K562 (cell line): ENCODE data around the gene CCDC87. TPM values are rescaled to one million over a fixed set of nuclear protein-coding genes. Genes with fewer than 3 reads are reported as not detected.
A peak's percentile ranks its signal among the peaks of the same experiment; 100 is the strongest.

Source experiments
- EZH2 ChIP-seq: IDR thresholded peaks from 2 replicates; pipeline ENCODE4 v1.6.1; 2012; ENCODE audit warnings: low read depth, mild to moderate bottlenecking, inconsistent platforms, low read length, borderline replicate concordance
- MAFF ChIP-seq: IDR thresholded peaks from 2 replicates; pipeline ENCODE4 v1.6.1; 2012; ENCODE audit warnings: low read length, improper control_type of control experiment
- NBN ChIP-seq: fragments of 450-650 bp; IDR thresholded peaks from 2 replicates; pipeline ENCODE4 v1.6.1; 2016; ENCODE audit warnings: low read depth, mild to moderate bottlenecking
- NFATC3 ChIP-seq: fragments of 450-650 bp; IDR thresholded peaks from 2 replicates; pipeline ENCODE4 v1.6.1; 2017; ENCODE audit warnings: mild to moderate bottlenecking
- NR2C1 ChIP-seq, 2 experiments: fragments of 450-650 bp; IDR thresholded peaks; 2 replicates each; pipeline ENCODE4 v1.6.1; 2017; ENCODE audit warnings: mild to moderate bottlenecking in 2 of 2, antibody characterized with exemption in 1 of 2, inconsistent platforms in 1 of 2, missing compliant biosample characterization in 1 of 2, missing genetic modification characterization in 1 of 2
- POLR2H ChIP-seq: IDR thresholded peaks from 2 replicates; pipeline ENCODE4 v1.6.1; 2016; ENCODE audit warnings: missing genetic modification characterization, low read depth, mild to moderate bottlenecking, control low read depth, missing compliant biosample characterization, moderate library complexity
- PTRF ChIP-seq: fragments of 450-650 bp; IDR thresholded peaks from 2 replicates; pipeline ENCODE4 v1.6.1; 2016; ENCODE audit warnings: mild to moderate bottlenecking, missing genetic modification characterization, missing compliant biosample characterization
- RBM39 ChIP-seq: fragments of 200-400 bp; formaldehyde crosslinking; optimal IDR thresholded peaks from 2 replicates; pipeline ENCODE3; 2018; ENCODE audit warnings: low read depth, low read length
- RUNX1 ChIP-seq: sonication (generic); IDR thresholded peaks from 2 replicates; pipeline ENCODE4 v1.6.1; 2016; ENCODE audit warnings: antibody characterized with exemption, low read depth
- TAL1 ChIP-seq: fragments of 450-650 bp; IDR thresholded peaks from 2 replicates; pipeline ENCODE4 v1.6.1; 2016; ENCODE audit warnings: mild to moderate bottlenecking
- ZNF224 ChIP-seq: sonication (generic); formaldehyde crosslinking; IDR thresholded peaks from 2 replicates; pipeline ENCODE4 v1.8.0; 2022; ENCODE audit warnings: mild to moderate bottlenecking, missing genetic modification reagents
- ZNF274 ChIP-seq: IDR thresholded peaks from 2 replicates; pipeline ENCODE4 v1.6.1; 2011; ENCODE audit warnings: low read depth, mild to moderate bottlenecking, low read length, moderate library complexity, borderline replicate concordance
- ZNF561 ChIP-seq: fragments of 450-650 bp; formaldehyde crosslinking; conservative IDR thresholded peaks from 2 replicates; pipeline ENCODE4 v1.4.0; 2020; ENCODE audit warnings: mild to moderate bottlenecking, moderate library complexity
- polyA plus RNA-seq, 8 experiments: library from polyadenylated mRNA; depleted of rRNA in 4 of 8; stranded (reverse) in 5 of 8; unstranded in 3 of 8; fragments of >200 nt; fragmentation: Nextera tagmentation in 2 of 8; fragmentation: Illumina TruSeq in 1 of 8; extraction: Ambion mirVana in 2 of 8; extraction: Trizol in 1 of 8; gene quantifications; 2 replicates each; pipeline versions ENCODE4 v1.2.1 to v1.2.3, GENCODE V29; 2011 to 2014; ENCODE audit warnings: inconsistent platforms in 1 of 8, missing spikeins in 1 of 8
- total RNA-seq, 7 experiments: library from RNA; depleted of rRNA in 6 of 7; stranded (reverse); fragments of >200 nt in 6 of 7; fragmentation: Illumina TruSeq in 2 of 7; extraction: Trizol in 2 of 7; gene quantifications; 2 replicates each; pipeline versions ENCODE4 v1.2.1 to v1.2.3, GENCODE V29; 2011 to 2021; ENCODE audit warnings: low replicate concordance in 1 of 7
- TF ChIP-seq, protein P1 (sequence below): fragments of 250-450 bp; sonication (Bioruptor Pico); IDR thresholded peaks from 2 replicates; pipeline ENCODE4 v1.4.0; 2020; ENCODE audit warnings: borderline replicate concordance
- TF ChIP-seq, protein P2 (sequence below): fragments of 250-450 bp; sonication (Bioruptor Pico); IDR thresholded peaks from 2 replicates; pipeline ENCODE4 v1.9.0; 2021; ENCODE audit warnings: mild to moderate bottlenecking
- TF ChIP-seq, protein P3 (sequence below): sonication (generic); formaldehyde crosslinking; IDR thresholded peaks from 2 replicates; pipeline ENCODE4 v1.8.1; 2023; ENCODE audit warnings: mild to moderate bottlenecking, missing genetic modification reagents, moderate library complexity
- TF ChIP-seq, protein P4 (sequence below), 2 experiments: fragments of 200-800 bp in 1 of 2; sonication (Bioruptor generic) in 1 of 2; sonication (generic) in 1 of 2; formaldehyde crosslinking in 1 of 2; IDR thresholded peaks in 1 of 2; conservative IDR thresholded peaks in 1 of 2; 2 replicates each; pipeline versions ENCODE4 v1.5.0 to v1.6.1; 2016 to 2020; ENCODE audit warnings: missing compliant biosample characterization in 1 of 2, missing genetic modification characterization in 1 of 2, missing genetic modification reagents in 1 of 2
- TF ChIP-seq, protein P5 (sequence below), 3 experiments: fragments of 200-800 bp in 1 of 3; fragments of 250-450 bp in 1 of 3; fragments of 450-650 bp in 1 of 3; sonication (Bioruptor Pico) in 1 of 3; sonication (Bioruptor generic) in 1 of 3; formaldehyde crosslinking in 1 of 3; IDR thresholded peaks; 2 replicates each; pipeline versions ENCODE4 v1.6.1 to v1.8.0; 2016 to 2022; ENCODE audit warnings: mild to moderate bottlenecking in 2 of 3, missing genetic modification characterization in 2 of 3, missing compliant biosample characterization in 1 of 3, moderate library complexity in 1 of 3

Gene CCDC87
- total and polyA plus RNA-seq, 9 of the 15 experiments (the other 6 are each of a cell fraction or from before 2014, with no cell fraction given): 0.03 to 0.44 (median 0.15) TPM; not detected in 1

DNA sequence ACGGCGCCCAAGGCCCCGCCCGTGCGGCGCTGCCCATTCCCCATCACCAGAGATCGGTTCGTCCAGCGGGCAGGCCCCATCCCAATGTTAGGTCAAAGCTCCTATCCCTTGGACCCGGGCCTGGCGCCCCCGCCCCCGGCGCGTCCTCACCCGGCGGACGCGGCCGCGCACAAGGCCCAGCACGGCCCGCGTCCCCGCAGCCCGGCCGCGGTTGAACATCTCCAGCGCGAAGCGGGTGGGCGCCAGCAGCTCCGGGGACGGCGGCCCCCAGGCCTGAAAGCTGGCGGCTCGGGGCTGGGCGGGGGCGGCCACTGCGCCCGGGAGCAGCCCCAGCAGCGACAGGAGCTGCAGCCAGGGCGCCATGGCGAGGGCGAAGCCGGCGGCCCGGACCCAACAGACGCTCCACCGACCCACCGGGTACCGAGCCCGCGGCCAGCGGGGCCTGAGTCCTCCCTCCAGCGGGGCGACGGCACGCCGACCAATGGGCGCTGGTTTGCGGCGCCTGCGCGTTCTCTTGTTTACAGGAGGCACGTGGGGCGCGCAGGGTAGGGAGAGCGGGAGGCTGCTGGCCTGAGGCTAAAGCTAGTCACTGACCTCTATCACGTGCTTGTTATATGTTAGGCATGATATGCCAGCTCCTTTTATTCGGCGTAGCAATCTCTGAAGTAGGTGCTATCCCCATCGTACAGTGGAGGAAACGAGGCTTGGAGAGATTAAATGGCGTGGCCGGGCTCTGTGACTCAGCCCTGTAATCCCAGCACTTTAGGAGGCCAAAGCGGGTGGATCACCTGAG, 24.5 kb downstream of the CCDC87 start, which contains the start of gene CTSF (continued):
- TF ChIP-seq, protein P1, sequence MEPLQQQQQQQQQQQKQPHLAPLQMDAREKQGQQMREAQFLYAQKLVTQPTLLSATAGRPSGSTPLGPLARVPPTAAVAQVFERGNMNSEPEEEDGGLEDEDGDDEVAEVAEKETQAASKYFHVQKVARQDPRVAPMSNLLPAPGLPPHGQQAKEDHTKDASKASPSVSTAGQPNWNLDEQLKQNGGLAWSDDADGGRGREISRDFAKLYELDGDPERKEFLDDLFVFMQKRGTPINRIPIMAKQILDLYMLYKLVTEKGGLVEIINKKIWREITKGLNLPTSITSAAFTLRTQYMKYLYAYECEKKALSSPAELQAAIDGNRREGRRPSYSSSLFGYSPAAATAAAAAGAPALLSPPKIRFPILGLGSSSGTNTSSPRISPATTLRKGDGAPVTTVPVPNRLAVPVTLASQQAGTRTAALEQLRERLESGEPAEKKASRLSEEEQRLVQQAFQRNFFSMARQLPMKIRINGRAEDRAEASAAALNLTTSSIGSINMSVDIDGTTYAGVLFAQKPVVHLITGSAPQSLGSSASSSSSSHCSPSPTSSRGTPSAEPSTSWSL (CRISPR knock-in tag): no peak
- TF ChIP-seq TAL1: no peak
- TF ChIP-seq RUNX1: no peak
- no peak for TF ChIP-seq NFATC3
- no peak for TF ChIP-seq ZNF274
- TF ChIP-seq MAFF: no peak
- TF ChIP-seq, protein P2, sequence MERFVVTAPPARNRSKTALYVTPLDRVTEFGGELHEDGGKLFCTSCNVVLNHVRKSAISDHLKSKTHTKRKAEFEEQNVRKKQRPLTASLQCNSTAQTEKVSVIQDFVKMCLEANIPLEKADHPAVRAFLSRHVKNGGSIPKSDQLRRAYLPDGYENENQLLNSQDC (CRISPR knock-in tag): no peak
- no peak; the same call in 1 of the 2 replicates for TF ChIP-seq NR2C1 (IDR thresholded peaks at IDR 0.05)
- TF ChIP-seq NR2C1 (tag; IDR thresholded peaks at IDR 0.05): no peak
- TF ChIP-seq NBN: no peak
- TF ChIP-seq, protein P3, sequence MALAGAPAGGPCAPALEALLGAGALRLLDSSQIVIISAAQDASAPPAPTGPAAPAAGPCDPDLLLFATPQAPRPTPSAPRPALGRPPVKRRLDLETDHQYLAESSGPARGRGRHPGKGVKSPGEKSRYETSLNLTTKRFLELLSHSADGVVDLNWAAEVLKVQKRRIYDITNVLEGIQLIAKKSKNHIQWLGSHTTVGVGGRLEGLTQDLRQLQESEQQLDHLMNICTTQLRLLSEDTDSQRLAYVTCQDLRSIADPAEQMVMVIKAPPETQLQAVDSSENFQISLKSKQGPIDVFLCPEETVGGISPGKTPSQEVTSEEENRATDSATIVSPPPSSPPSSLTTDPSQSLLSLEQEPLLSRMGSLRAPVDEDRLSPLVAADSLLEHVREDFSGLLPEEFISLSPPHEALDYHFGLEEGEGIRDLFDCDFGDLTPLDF (CRISPR knock-in tag): no peak; the same call in 1 of the 2 replicates
- no peak for TF ChIP-seq POLR2H
- TF ChIP-seq ZNF561: no peak
- 0 out of 2 replicates have a peak, but pooled peaks have one; percentile 31 for TF ChIP-seq ZNF224 (CRISPR knock-in tag)
- TF ChIP-seq, protein P4, sequence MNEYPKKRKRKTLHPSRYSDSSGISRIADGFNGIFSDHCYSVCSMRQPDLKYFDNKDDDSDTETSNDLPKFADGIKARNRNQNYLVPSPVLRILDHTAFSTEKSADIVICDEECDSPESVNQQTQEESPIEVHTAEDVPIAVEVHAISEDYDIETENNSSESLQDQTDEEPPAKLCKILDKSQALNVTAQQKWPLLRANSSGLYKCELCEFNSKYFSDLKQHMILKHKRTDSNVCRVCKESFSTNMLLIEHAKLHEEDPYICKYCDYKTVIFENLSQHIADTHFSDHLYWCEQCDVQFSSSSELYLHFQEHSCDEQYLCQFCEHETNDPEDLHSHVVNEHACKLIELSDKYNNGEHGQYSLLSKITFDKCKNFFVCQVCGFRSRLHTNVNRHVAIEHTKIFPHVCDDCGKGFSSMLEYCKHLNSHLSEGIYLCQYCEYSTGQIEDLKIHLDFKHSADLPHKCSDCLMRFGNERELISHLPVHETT (CRISPR knock-in tag; conservative IDR thresholded peaks at IDR 0.05 in 1 of 2, IDR thresholded peaks at IDR 0.05 in 1 of 2): peak in 1 of 2 experiments; percentile 70; a peak in 2 of 4 replicates
- no peak for TF ChIP-seq EZH2
- no peak for TF ChIP-seq RBM39
- TF ChIP-seq PTRF (tag): no peak
- TF ChIP-seq, protein P5, sequence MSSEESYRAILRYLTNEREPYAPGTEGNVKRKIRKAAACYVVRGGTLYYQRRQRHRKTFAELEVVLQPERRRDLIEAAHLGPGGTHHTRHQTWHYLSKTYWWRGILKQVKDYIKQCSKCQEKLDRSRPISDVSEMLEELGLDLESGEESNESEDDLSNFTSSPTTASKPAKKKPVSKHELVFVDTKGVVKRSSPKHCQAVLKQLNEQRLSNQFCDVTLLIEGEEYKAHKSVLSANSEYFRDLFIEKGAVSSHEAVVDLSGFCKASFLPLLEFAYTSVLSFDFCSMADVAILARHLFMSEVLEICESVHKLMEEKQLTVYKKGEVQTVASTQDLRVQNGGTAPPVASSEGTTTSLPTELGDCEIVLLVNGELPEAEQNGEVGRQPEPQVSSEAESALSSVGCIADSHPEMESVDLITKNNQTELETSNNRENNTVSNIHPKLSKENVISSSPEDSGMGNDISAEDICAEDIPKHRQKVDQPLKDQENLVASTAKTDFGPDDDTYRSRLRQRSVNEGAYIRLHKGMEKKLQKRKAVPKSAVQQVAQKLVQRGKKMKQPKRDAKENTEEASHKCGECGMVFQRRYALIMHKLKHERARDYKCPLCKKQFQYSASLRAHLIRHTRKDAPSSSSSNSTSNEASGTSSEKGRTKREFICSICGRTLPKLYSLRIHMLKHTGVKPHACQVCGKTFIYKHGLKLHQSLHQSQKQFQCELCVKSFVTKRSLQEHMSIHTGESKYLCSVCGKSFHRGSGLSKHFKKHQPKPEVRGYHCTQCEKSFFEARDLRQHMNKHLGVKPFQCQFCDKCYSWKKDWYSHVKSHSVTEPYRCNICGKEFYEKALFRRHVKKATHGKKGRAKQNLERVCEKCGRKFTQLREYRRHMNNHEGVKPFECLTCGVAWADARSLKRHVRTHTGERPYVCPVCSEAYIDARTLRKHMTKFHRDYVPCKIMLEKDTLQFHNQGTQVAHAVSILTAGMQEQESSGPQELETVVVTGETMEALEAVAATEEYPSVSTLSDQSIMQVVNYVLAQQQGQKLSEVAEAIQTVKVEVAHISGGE (CRISPR knock-in tag; IDR thresholded peaks at IDR 0.05): no peak
